LNCaP clone FGC (cell line): ENCODE measurements around the gene ASAP2.
A peak's percentile ranks its signal among the peaks of the same experiment; 100 is the strongest.

Experiments
- DNase-seq: peaks from one replicate; pipeline ENCODE4 v3.0.0-alpha.2; 2011; ENCODE audit warnings: low read depth
- H3K4me3 ChIP-seq: 2 replicates; pipeline ENCODE4 v1.5.1; 2011; ENCODE audit warnings: mild to moderate bottlenecking, low read depth, low read length, control low read depth
- CTCF ChIP-seq: IDR thresholded peaks from 2 replicates; pipeline ENCODE4 v1.5.1; 2012; ENCODE audit warnings: mild to moderate bottlenecking; ENCODE audit not compliant: control insufficient read depth, insufficient read depth; ENCODE audit errors: extremely low read depth

ASAP2 gene

GRCh38 chr2:9326975-9327374, 120.4 kb downstream of the ASAP2 start:
- no peak for DNase-seq

GRCh38 chr2:9327873-9328352, 121.3 kb downstream of the ASAP2 start:
- TF ChIP-seq CTCF: no peak
- peak; percentile 86 for DNase-seq

More at GRCh38 chr2:9326975-9327374, 120.4 kb downstream of the ASAP2 start:
- TF ChIP-seq CTCF: no peak
- H3K4me3 ChIP-seq: no peak overlapping the region

GRCh38 chr2:9328931-9329330, 122.3 kb downstream of the ASAP2 start:
- no peak for TF ChIP-seq CTCF
- DNase-seq: no peak
- H3K4me3 ChIP-seq: no peak overlapping the region

More at GRCh38 chr2:9327873-9328352, 121.3 kb downstream of the ASAP2 start:
- no peak overlapping the region for H3K4me3 ChIP-seq

- no peak for TF ChIP-seq CTCF
- DNase-seq: no peak
- H3K4me3 ChIP-seq: no peak overlapping the region
Measured at GRCh38 chr2:9329497-9329896, 122.9 kb downstream of the ASAP2 start.

- DNase-seq: no peak
- TF ChIP-seq CTCF: no peak
- no peak overlapping the region for H3K4me3 ChIP-seq
Measured at GRCh38 chr2:9330612-9331270, 124.1 kb downstream of the ASAP2 start.

GRCh38 chr2:9331704-9332103, 125.1 kb downstream of the ASAP2 start:
- H3K4me3 ChIP-seq: no peak overlapping the region
- no peak for DNase-seq
- no peak for TF ChIP-seq CTCF
